Caco-2 (cell line): Measurements from ENCODE around the gene CSNK2A2. TPM values are rescaled to one million over a fixed set of nuclear protein-coding genes. Genes with fewer than 3 reads are reported as not detected.

Experiments
- BruUV-seq: library from RNA; stranded (reverse); fragments of 400-500 nt; replicated peaks from 2 replicates; lab custom pipeline; 2021; lab: Mats Ljungman, UMichigan
- CTCF ChIA-PET: fragments of 300-600 bp; sonication (Branson Sonifier 250); formaldehyde crosslinking; loops from one replicate; lab custom pipeline; 2022; ENCODE audit warnings: antibody characterized with exemption; lab: Charles Lee
- POLR2A ChIA-PET: fragments of 300-600 bp; sonication (Branson Sonifier 250); formaldehyde crosslinking; loops from one replicate; lab custom pipeline; 2022; ENCODE audit warnings: antibody characterized with exemption; lab: Charles Lee
- DNase-seq, 2 experiments: peaks; one replicate each; pipeline versions ENCODE4 v3.0.0 to v3.0.0-alpha.2; 2020 to 2022
- H3K27me3 ChIP-seq: replicated peaks from 2 replicates; pipeline ENCODE4 v1.6.0; 2011; ENCODE audit warnings: low read length; ENCODE audit not compliant: control insufficient read depth, insufficient read depth
- H3K36me3 ChIP-seq: 2 replicates; pipeline ENCODE4 v1.5.1; 2011; ENCODE audit warnings: low read length; ENCODE audit not compliant: control insufficient read depth, insufficient read depth
- H3K4me1 ChIP-seq: fragments of 250-450 bp; sonication (Bioruptor Pico); 2 replicates; pipeline ENCODE4 v1.5.1; 2020; ENCODE audit warnings: mild to moderate bottlenecking
- H3K4me3 ChIP-seq: 2 replicates; pipeline ENCODE4 v1.5.1; 2011; ENCODE audit warnings: low read depth, mild to moderate bottlenecking, control low read depth, low read length
- H3K9me3 ChIP-seq: fragments of 250-450 bp; sonication (Bioruptor Pico); 2 replicates; pipeline ENCODE4 v1.5.1; 2020; ENCODE audit warnings: mild to moderate bottlenecking, moderate library complexity
- H3K27ac Mint-ChIP-seq: one replicate; pipeline ENCODE4 v1.8.0; 2022; ENCODE audit warnings: mixed read lengths; ENCODE audit not compliant: unreplicated experiment
- H3K27me3 Mint-ChIP-seq: one replicate; pipeline ENCODE4 v1.8.0; 2022; ENCODE audit warnings: mixed read lengths; ENCODE audit not compliant: insufficient read depth, unreplicated experiment
- H3K36me3 Mint-ChIP-seq: one replicate; pipeline ENCODE4 v1.8.0; 2022; ENCODE audit warnings: mild to moderate bottlenecking, mixed read lengths; ENCODE audit not compliant: insufficient read depth, unreplicated experiment
- H3K4me1 Mint-ChIP-seq: one replicate; pipeline ENCODE4 v1.8.0; 2022; ENCODE audit warnings: low read depth, mixed read lengths; ENCODE audit not compliant: unreplicated experiment
- H3K4me3 Mint-ChIP-seq: one replicate; pipeline ENCODE4 v1.8.0; 2022; ENCODE audit warnings: mild to moderate bottlenecking, moderate library complexity, mixed read lengths; ENCODE audit not compliant: unreplicated experiment
- H3K9me3 Mint-ChIP-seq: one replicate; pipeline ENCODE4 v1.8.0; 2022; ENCODE audit warnings: mixed read lengths; ENCODE audit not compliant: unreplicated experiment
- intact Hi-C: fragments of 100-400 bp; cut with micrococcal nuclease; formaldehyde crosslinking; loops from one replicate; pipeline ENCODE4 v1.10.0; 2022; ENCODE audit not compliant: unreplicated experiment
- total RNA-seq: library from RNA; stranded (reverse); gene quantifications from 2 replicates; pipeline ENCODE4 v1.2.3, GENCODE V29; 2022
- TF ChIP-seq, protein P1 (sequence below), 2 experiments: fragments of 200-600 bp in 1 of 2; IDR thresholded peaks; 1 replicate in 1 of 2; 2 replicates in 1 of 2; pipeline versions ENCODE4 v1.5.1 to v1.8.0; 2011 to 2022; ENCODE audit warnings: antibody characterized with exemption in 1 of 2, control low read depth in 1 of 2, inconsistent platforms in 1 of 2, low read depth in 1 of 2, low read length in 1 of 2, mild to moderate bottlenecking in 1 of 2, moderate library complexity in 1 of 2; ENCODE audit not compliant: insufficient read depth in 1 of 2, severe bottlenecking in 1 of 2, unreplicated experiment in 1 of 2

The CSNK2A2 gene
- total RNA-seq, 1 experiment from 2014 or later, result 181 TPM

DNA sequence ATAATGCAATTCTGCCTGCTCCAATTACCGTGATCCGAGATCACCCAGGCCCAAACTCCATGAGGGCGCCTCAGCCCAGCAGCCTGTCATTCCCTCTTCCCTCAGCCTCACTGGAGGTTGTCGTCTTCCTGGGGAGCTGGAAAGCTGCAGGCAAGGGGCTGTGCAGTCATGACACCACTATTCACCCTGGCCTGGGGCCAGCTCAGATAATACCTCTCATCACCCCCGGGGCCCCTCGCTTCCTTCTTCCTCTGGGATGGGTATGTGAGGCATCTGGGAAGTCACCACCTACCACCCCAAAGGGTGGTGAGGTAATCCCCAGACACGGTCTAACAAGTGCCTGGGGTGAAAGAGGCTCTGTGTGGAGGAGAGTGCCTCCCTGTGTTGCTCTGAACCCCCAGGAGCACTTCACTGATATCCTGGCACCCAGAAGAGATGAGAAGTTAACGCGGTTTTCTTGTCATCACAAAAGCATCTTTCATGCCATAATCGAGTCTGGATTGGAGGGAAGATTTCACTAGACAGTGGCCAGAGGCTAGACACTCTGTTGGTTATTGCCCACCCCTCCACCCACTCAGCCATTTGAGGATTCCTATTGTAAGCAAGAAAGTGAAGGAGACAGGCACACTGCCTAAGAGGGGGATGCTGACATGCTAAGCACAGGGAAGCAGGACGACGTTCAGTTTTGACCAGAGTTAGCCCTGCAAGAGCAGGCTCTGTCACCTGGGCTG lies 87.2 kb downstream of the CSNK2A2 start:
- TF ChIP-seq, protein P1, sequence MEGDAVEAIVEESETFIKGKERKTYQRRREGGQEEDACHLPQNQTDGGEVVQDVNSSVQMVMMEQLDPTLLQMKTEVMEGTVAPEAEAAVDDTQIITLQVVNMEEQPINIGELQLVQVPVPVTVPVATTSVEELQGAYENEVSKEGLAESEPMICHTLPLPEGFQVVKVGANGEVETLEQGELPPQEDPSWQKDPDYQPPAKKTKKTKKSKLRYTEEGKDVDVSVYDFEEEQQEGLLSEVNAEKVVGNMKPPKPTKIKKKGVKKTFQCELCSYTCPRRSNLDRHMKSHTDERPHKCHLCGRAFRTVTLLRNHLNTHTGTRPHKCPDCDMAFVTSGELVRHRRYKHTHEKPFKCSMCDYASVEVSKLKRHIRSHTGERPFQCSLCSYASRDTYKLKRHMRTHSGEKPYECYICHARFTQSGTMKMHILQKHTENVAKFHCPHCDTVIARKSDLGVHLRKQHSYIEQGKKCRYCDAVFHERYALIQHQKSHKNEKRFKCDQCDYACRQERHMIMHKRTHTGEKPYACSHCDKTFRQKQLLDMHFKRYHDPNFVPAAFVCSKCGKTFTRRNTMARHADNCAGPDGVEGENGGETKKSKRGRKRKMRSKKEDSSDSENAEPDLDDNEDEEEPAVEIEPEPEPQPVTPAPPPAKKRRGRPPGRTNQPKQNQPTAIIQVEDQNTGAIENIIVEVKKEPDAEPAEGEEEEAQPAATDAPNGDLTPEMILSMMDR (IDR thresholded peaks at IDR 0.05; ENCODE audit: insufficient read depth in 1 of 2, low read depth in 1 of 2, low read length in 1 of 2, severe bottlenecking in 1 of 2, unreplicated experiment in 1 of 2), result no peak
- H3K4me1 ChIP-seq, result no peaks in the 10 kb centered on the region
- no peaks in the 10 kb centered on the region for H3K27me3 ChIP-seq
- H3K9me3 ChIP-seq, result no peaks in the 10 kb centered on the region
- H3K27me3 Mint-ChIP-seq, result no peaks in the 10 kb centered on the region
- ChIA-PET CTCF (interaction anchor here (1.5 to 1.7 kb wide), 2 partner anchors 8 to 11 kb away, joined by 6 read pairs; no protein-coding TSS in a partner anchor), POLR2A (no interaction called here)
- H3K36me3 ChIP-seq, result peaks cover 5% of the 10 kb centered on the region
- no TSS peak for BruUV-seq
- H3K4me3 Mint-ChIP-seq, result no peak overlapping the region
- H3K9me3 Mint-ChIP-seq, result no peaks in the 10 kb centered on the region
- no peak overlapping the region for H3K4me3 ChIP-seq
- H3K4me1 Mint-ChIP-seq, result no peaks in the 10 kb centered on the region
- peaks cover 30% of the 10 kb centered on the region for H3K36me3 Mint-ChIP-seq
- no peak overlapping the region for H3K27ac Mint-ChIP-seq
- intact Hi-C loops, result no loop called here
- DNase-seq, result no peak

DNA sequence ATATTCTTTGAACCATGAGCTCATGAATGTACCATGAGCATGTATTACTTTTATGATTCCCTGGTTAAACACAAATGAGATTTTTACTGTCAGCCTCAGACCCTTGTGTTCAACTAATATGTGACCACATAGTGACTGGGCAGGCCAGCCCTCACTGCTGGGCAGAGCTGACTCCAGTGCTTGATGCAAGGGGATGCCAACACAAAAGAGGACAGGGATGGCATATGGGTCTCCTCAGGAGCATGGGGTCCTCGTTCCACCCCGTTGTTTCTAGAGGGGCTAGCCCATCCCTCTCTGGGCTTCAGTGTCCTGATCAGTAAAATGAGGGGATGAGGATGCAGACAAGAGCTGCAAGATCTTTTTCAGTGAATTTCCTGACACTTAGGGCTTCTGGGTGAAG lies 88.0 kb downstream of the CSNK2A2 start:
- Mint-ChIP-seq H3K27ac (no peak overlapping the region), H3K36me3 (peaks cover 22% of the 10 kb centered on the region), H3K9me3 (no peaks in the 10 kb centered on the region), H3K4me3 (no peak overlapping the region), H3K27me3 (no peaks in the 10 kb centered on the region), H3K4me1 (no peaks in the 10 kb centered on the region)
- H3K4me3 ChIP-seq, result no peak overlapping the region
- H3K9me3 ChIP-seq, result no peaks in the 10 kb centered on the region
- TF ChIP-seq, protein P1 (IDR thresholded peaks at IDR 0.05; ENCODE audit: insufficient read depth in 1 of 2, low read depth in 1 of 2, low read length in 1 of 2, severe bottlenecking in 1 of 2, unreplicated experiment in 1 of 2), result no peak
- H3K27me3 ChIP-seq, result no peaks in the 10 kb centered on the region
- CTCF ChIA-PET, result interaction anchor here (0.6 to 1.7 kb wide), 3 partner anchors 9 to 14 kb away, joined by 3 to 6 read pairs (median 6); no protein-coding TSS in a partner anchor
- intact Hi-C loops, result no loop called here
- no peaks in the 10 kb centered on the region for H3K4me1 ChIP-seq
- no peak for DNase-seq
- H3K36me3 ChIP-seq, result no peaks in the 10 kb centered on the region; the same call in 1 of the 2 replicates
- BruUV-seq, result no TSS peak
- POLR2A ChIA-PET, result no interaction called here

DNA sequence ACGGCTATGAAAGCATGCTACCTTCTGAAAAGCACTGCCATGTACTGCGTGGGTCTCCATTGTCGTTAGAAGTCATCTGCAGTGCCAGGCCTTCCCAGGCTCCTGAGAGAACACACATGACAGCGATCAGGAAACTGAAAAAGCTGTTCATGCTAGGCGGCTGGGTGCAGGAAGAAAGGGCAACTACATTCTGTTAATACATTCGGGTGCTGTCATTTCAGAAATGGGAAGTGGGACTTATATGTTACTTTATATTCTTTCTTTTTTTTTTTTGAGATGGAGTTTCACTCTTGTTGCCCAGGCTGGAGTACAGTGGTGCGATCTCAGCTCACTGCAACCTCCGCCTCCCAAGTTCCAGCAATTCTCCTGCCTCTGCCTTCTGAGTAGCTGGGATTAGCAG lies 88.6 kb downstream of the CSNK2A2 start:
- Histone ChIP-seq H3K36me3 (no peaks in the 10 kb centered on the region), H3K4me3 (no peak overlapping the region), H3K9me3 (no peaks in the 10 kb centered on the region), H3K27me3 (no peaks in the 10 kb centered on the region), H3K4me1 (no peaks in the 10 kb centered on the region)
- Mint-ChIP-seq H3K4me3 (no peak overlapping the region), H3K27ac (no peak overlapping the region), H3K9me3 (no peaks in the 10 kb centered on the region), H3K36me3 (peaks cover 17% of the 10 kb centered on the region), H3K27me3 (no peaks in the 10 kb centered on the region), H3K4me1 (no peaks in the 10 kb centered on the region)
- intact Hi-C loops, result no loop called here
- CTCF ChIA-PET, result interaction anchor here (1.5 to 1.7 kb wide), 2 partner anchors 10 to 13 kb away, joined by 6 read pairs; no protein-coding TSS in a partner anchor
- TF ChIP-seq, protein P1 (IDR thresholded peaks at IDR 0.05; ENCODE audit: insufficient read depth in 1 of 2, low read depth in 1 of 2, low read length in 1 of 2, severe bottlenecking in 1 of 2, unreplicated experiment in 1 of 2), result no peak
- DNase-seq, result no peak
- POLR2A ChIA-PET, result no interaction called here
- BruUV-seq, result no TSS peak

Other genes starting within 250 kb of the CSNK2A2 start
- gene CNGB1, start 227.0 kb downstream of the CSNK2A2 start, total RNA-seq, result not detected in 2 replicates
- 13.3 and 16.3 TPM in 2 replicates for gene ZNF319, start 197.4 kb downstream of the CSNK2A2 start, total RNA-seq
- 90.5 and 91.2 TPM in 2 replicates for gene USB1, start 196.7 kb downstream of the CSNK2A2 start, total RNA-seq
- gene MMP15, start 172.4 kb downstream of the CSNK2A2 start, total RNA-seq, result 27.0 and 27.3 TPM in 2 replicates
- gene CFAP20, start 68.7 kb downstream of the CSNK2A2 start, total RNA-seq, result 69.4 and 73.2 TPM in 2 replicates
- not detected in 2 replicates for gene PRSS54, start 96.9 kb upstream of the CSNK2A2 start, total RNA-seq
- 14.2 and 15.2 TPM in 2 replicates for gene GINS3, start 194.4 kb upstream of the CSNK2A2 start, total RNA-seq